Esophagus muscularis mucosa (tissue), 4 donors: Measurements from ENCODE around the gene FLYWCH2. TPM values are rescaled to one million over a fixed set of nuclear protein-coding genes. Genes with fewer than 3 reads are reported as not detected.

Experiments
- DNase-seq: peaks from one replicate; pipeline ENCODE4 v3.0.0-alpha.2; 2017; ENCODE audit errors: extremely low spot score
- H3K27ac ChIP-seq, 4 donors: fragments of 200-600 bp; sonication (generic); replicated peaks in 1 of 4; 1 replicate in 3 of 4; 2 replicates in 1 of 4; pipeline ENCODE4 v1.5.1; 2016 to 2019; ENCODE audit warnings: mild to moderate bottlenecking in 1 of 4
- H3K27me3 ChIP-seq, 4 donors: fragments of 200-600 bp; sonication (generic); one replicate each; pipeline versions ENCODE4 v1.5.1 to v1.6.0; 2016 to 2019
- H3K36me3 ChIP-seq, 4 donors: fragments of 200-600 bp; sonication (generic); one replicate each; pipeline ENCODE4 v1.5.1; 2016 to 2019
- H3K4me1 ChIP-seq, 4 donors: fragments of 200-600 bp; sonication (generic); one replicate each; pipeline ENCODE4 v1.5.1; 2016 to 2019
- H3K4me3 ChIP-seq, 4 donors: fragments of 200-600 bp; sonication (generic); 1 replicate in 2 of 4; 2 replicates in 2 of 4; pipeline ENCODE4 v1.5.1; 2016 to 2019; ENCODE audit warnings: mild to moderate bottlenecking in 4 of 4, moderate library complexity in 1 of 4
- H3K9me3 ChIP-seq, 4 donors: fragments of 200-600 bp; sonication (generic); 1 replicate in 3 of 4; 2 replicates in 1 of 4; pipeline ENCODE4 v1.5.1; 2016 to 2019
- CTCF ChIP-seq, 3 experiments: fragments of 200-600 bp in 2 of 3; fragments of 450-650 bp in 1 of 3; sonication (generic) in 2 of 3; IDR thresholded peaks; one replicate each; pipeline ENCODE4 v1.5.1; 2017 to 2019; ENCODE audit warnings: antibody characterized with exemption in 3 of 3, mild to moderate bottlenecking in 2 of 3, moderate library complexity in 1 of 3
- EP300 ChIP-seq: sonication (generic); formaldehyde crosslinking; IDR thresholded peaks from one replicate; pipeline ENCODE4 v1.6.1; 2017; ENCODE audit warnings: antibody characterized with exemption
- POLR2A ChIP-seq: fragments of 450-650 bp; IDR thresholded peaks from one replicate; pipeline ENCODE4 v1.6.1; 2017; ENCODE audit warnings: antibody characterized with exemption, moderate library complexity, mild to moderate bottlenecking, low read depth
- POLR2AphosphoS5 ChIP-seq, 2 donors: sonication (generic); formaldehyde crosslinking; IDR thresholded peaks; one replicate each; pipeline ENCODE4 v1.6.1; 2017; ENCODE audit warnings: antibody characterized with exemption in 2 of 2
- WGBS: methylation state at CpG from one replicate; pipeline ENCODE4 v1.1.5; 2018; 5-methylcytosine and 5-hydroxymethylcytosine counted together
- intact Hi-C: fragments of 100-400 bp; cut with DNase I; formaldehyde crosslinking; loops from one replicate; pipeline ENCODE4 v1.15.1; 2023
- total RNA-seq, 4 donors: library from RNA; depleted of rRNA; stranded (reverse); fragments of >200 nt; gene quantifications; one replicate each; pipeline versions ENCODE4 v1.1.0 to v1.2.1, GENCODE V29; 2016

The FLYWCH2 gene
- total RNA-seq, 4 donors from 2014 or later, result 41.9 to 47.2 (median 43.9) TPM

DNA sequence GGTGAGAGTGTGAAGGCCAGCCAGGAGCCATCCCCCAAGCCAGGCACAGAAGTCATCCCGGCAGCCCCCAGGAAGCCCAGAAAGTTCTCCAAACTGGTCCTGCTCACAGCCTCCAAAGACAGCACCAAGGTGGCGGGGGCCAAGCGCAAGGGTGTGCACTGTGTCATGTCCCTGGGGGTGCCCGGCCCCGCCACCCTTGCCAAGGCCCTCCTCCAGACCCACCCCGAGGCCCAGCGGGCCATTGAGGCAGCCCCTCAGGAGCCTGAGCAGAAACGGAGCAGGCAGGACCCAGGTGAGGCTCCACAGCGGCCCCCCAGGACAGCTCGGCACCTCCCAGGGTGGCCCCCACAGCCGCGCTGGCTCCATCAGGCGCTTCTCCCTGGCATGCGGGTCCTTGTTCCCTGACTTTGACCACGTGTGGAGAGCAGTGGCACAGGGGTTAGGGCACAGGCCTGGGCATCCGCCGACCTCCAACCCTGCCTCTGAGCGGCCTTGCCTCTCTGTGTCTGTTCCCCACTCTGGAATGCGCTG lies 13.5 kb downstream of the FLYWCH2 start:
- DNase-seq, result no peak
- intact Hi-C loops, result no loop called here
- H3K36me3 ChIP-seq, result peaks cover 7 to 64% (median 42%) of the 10 kb centered on the region in 4 donors
- no peaks in the 10 kb centered on the region for H3K9me3 ChIP-seq
- H3K27ac ChIP-seq, result no peak overlapping the region
- 92% methylated on average over 7 of the region's 19 CpGs for WGBS
- no peak overlapping the region for H3K4me3 ChIP-seq
- no peak for TF ChIP-seq POLR2A
- no peak for TF ChIP-seq EP300
- no peak for TF ChIP-seq CTCF (IDR thresholded peaks at IDR 0.05)
- TF ChIP-seq POLR2AphosphoS5 (IDR thresholded peaks at IDR 0.05), result no peak
- H3K4me1 ChIP-seq, result peaks cover 0 to 2% (median under 1%) of the 10 kb centered on the region in 4 donors
- H3K27me3 ChIP-seq, result no peaks in the 10 kb centered on the region

- 83% methylated on average over 2 of the region's 7 CpGs for WGBS
- Histone ChIP-seq H3K4me3 (no peak overlapping the region), H3K9me3 (no peaks in the 10 kb centered on the region), H3K4me1 (no peaks in the 10 kb centered on the region), H3K27me3 (no peaks in the 10 kb centered on the region), H3K36me3 (peaks cover 7 to 64% (median 42%) of the 10 kb centered on the region in 4 donors), H3K27ac (no peak overlapping the region)
- TF ChIP-seq CTCF (IDR thresholded peaks at IDR 0.05) (no peak), POLR2A (no peak), EP300 (no peak)
- no peak for DNase-seq
- intact Hi-C loops, result no loop called here
These were observed 14.1 kb downstream of the FLYWCH2 start for GRCh38 chr16:2897110-2897509.

DNA sequence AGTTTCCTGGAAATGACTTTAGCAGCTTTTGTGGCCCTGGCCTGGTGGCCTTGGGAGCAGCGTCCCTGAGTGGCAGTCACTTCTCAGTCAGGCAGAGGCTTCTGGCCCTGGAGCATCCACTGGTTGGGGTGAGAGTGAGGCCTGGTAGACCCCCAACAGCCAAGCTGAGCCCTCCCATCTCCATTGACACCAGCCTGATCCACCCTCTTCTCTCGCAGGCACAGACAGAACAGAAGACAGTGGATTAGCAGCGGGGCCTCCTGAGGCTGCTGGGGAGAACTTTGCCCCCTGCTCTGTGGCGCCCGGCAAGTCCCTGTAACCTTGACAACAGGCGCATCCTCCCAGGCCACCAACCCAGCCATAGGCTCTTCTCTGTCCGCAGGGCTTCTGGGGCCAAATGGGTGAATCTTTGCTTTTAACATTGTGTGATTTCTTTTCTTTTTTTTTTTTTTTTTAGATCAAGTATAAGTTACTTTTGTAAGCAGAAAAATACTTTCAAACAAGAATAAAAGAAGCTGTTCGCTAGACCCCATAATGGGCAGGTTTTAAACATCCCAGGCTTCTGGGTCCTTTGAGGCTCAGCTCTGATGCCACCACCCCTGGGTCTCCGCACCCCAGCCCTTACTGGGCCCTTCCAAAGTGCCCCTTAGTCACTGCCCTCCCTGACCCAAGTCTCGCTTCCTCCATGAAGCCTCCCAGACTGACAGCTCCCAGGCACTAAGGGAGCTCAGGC lies 16.0 kb downstream of the FLYWCH2 start:
- 82% methylated on average over 10 of the region's 10 CpGs for WGBS
- Histone ChIP-seq H3K27ac (no peak overlapping the region), H3K9me3 (no peaks in the 10 kb centered on the region), H3K4me3 (no peak overlapping the region), H3K27me3 (no peaks in the 10 kb centered on the region), H3K4me1 (peaks cover 7 to 8% (median 8%) of the 10 kb centered on the region in 4 donors), H3K36me3 (peaks cover 7 to 64% (median 42%) of the 10 kb centered on the region in 4 donors)
- intact Hi-C loops, result no loop called here
- TF ChIP-seq POLR2A (no peak), POLR2AphosphoS5 (IDR thresholded peaks at IDR 0.05) (no peak), CTCF (IDR thresholded peaks at IDR 0.05) (no peak), EP300 (no peak)
- no peak for DNase-seq

- 86% methylated on average over 13 of the region's 13 CpGs for WGBS
- peaks cover 7 to 64% (median 42%) of the 10 kb centered on the region in 4 donors for H3K36me3 ChIP-seq
- TF ChIP-seq CTCF (IDR thresholded peaks at IDR 0.05) (no peak), POLR2A (no peak), EP300 (no peak), POLR2AphosphoS5 (IDR thresholded peaks at IDR 0.05) (no peak)
These were observed 16.6 kb downstream of the FLYWCH2 start for GRCh38 chr16:2899564-2900072.

More at GRCh38 chr16:2899564-2900072, 16.6 kb downstream of the FLYWCH2 start:
- no peaks in the 10 kb centered on the region for H3K27me3 ChIP-seq
- H3K4me1 ChIP-seq, result peaks cover 7 to 10% (median 9%) of the 10 kb centered on the region in 4 donors
- no peaks in the 10 kb centered on the region for H3K9me3 ChIP-seq
- intact Hi-C loops, result no loop called here
- no peak overlapping the region for H3K4me3 ChIP-seq
- no peak for DNase-seq
- H3K27ac ChIP-seq, result no peak overlapping the region
